SH-SY5Y (cell line): Measurements from ENCODE around the gene RABL6.

Experiments used
- GATA2 ChIP-seq: IDR thresholded peaks from 2 replicates; pipeline ENCODE4 v1.6.1; 2011; ENCODE audit warnings: mild to moderate bottlenecking, low read depth, low read length
- GATA3 ChIP-seq: IDR thresholded peaks from 2 replicates; pipeline ENCODE4 v1.6.1; 2011; ENCODE audit warnings: low read depth, mild to moderate bottlenecking, low read length, moderate library complexity

DNA sequence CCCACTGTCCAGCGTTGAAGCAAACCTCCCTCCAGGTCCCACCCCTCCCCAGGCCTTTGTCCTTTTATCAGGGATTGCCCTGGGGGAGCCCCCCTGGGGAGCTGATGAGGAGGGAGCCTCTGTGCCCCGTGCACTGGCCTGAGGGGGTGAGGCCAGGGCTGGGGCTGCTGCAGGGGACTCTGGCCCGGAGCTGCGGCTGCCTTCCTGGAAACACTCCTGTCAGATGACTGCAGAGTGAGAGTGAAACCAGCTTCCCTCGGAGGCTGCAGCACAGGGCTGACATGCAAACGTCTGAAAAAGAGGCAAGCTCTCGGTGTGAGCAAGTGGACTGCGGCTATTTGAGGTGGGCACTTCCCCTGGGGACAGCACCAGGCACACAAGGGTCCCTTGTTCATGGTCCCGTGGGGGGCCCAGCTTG lies 74.0 kb downstream of the RABL6 start:
- TF ChIP-seq GATA2, result no peak
- no peak for TF ChIP-seq GATA3
